ENCODE measurements around the gene EPYC. TPM values are rescaled to one million over a fixed set of nuclear protein-coding genes. Genes with fewer than 3 reads are reported as not detected.

EPYC gene
- total RNA-seq, 1 experiment from 2014 or later: not detected

DNA sequence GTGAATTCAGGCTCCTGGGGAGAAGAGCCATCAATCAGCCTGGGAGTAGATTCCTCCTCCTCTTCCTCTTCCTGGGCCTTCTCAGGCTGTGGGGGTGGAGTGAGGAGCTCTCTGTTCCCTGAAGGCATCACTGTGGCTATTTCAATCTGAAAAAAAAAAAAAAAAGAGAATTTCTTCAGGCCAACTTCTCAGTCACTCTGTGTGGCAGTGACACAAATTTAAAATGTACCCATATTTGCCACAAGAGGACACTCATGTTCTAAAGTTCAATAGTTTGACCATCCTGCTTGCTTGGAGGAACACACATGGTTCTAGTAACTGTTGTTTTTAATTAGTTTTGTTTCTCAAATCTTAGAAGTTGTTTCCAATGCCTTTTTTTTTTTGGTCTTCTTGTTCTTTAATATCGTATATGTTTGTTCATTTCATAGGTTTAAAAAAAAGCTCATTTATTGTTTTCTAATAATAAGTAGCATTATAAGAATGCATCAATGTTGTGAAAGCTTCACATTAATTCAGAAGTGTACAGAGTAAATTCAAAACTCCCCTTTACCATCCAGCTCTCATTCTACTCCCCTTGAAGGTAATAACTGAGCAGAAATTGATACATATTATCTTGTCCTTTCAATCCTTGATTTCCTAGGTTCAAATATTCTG, 26.5 kb downstream of the EPYC start:
- H3K9me2 ChIP-seq (ENCODE audit: insufficient read depth): no peaks in the 10 kb centered on the region
- H3F3A ChIP-seq (ENCODE audit: insufficient read depth, low read depth): no peaks in the 10 kb centered on the region
- POLR2A ChIA-PET (ENCODE audit: unreplicated experiment): no interaction called here
- TF ChIP-seq EZH2 (IDR thresholded peaks at IDR 0.05; ENCODE audit: low read depth): no peak
- TF ChIP-seq, protein P1, sequence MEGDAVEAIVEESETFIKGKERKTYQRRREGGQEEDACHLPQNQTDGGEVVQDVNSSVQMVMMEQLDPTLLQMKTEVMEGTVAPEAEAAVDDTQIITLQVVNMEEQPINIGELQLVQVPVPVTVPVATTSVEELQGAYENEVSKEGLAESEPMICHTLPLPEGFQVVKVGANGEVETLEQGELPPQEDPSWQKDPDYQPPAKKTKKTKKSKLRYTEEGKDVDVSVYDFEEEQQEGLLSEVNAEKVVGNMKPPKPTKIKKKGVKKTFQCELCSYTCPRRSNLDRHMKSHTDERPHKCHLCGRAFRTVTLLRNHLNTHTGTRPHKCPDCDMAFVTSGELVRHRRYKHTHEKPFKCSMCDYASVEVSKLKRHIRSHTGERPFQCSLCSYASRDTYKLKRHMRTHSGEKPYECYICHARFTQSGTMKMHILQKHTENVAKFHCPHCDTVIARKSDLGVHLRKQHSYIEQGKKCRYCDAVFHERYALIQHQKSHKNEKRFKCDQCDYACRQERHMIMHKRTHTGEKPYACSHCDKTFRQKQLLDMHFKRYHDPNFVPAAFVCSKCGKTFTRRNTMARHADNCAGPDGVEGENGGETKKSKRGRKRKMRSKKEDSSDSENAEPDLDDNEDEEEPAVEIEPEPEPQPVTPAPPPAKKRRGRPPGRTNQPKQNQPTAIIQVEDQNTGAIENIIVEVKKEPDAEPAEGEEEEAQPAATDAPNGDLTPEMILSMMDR (conservative IDR thresholded peaks at IDR 0.05): peak; percentile 78
- H3K79me2 ChIP-seq (ENCODE audit: low read depth): no peaks in the 10 kb centered on the region
- CTCF ChIA-PET: interaction anchor here (0.6 to 1.1 kb wide), 20 partner anchors 55 to 1945 kb away, joined by 3 to 15 read pairs (median 4); partner anchors contain the start of gene PLEKHG7
- H3K9me3 ChIP-seq (ENCODE audit: insufficient read depth, low read depth): no peaks in the 10 kb centered on the region
- H3K4me2 ChIP-seq: no peak overlapping the region
- no peaks in the 10 kb centered on the region for H4K20me1 ChIP-seq (ENCODE audit: insufficient read depth)
- intact Hi-C loops (cut with micrococcal nuclease; ENCODE audit: unreplicated experiment): loop anchor here (1.0 to 10.0 kb wide), 4 partner anchors 131 to 1677 kb away; no protein-coding TSS in a partner anchor
- no TSS peak for BruUV-seq (replicated peaks)
- H3K4me1 ChIP-seq (replicated peaks; ENCODE audit: insufficient read depth): no peaks in the 10 kb centered on the region
- H2AFZ ChIP-seq: no peak overlapping the region
- no peak overlapping the region for H3K4me3 ChIP-seq
- H3K27ac ChIP-seq: no peak overlapping the region
- DNase-seq: no peak
- H3K36me3 ChIP-seq (ENCODE audit: low read depth): no peaks in the 10 kb centered on the region
- no peaks in the 10 kb centered on the region for H3K27me3 ChIP-seq (ENCODE audit: insufficient read depth, low read depth)

DNA sequence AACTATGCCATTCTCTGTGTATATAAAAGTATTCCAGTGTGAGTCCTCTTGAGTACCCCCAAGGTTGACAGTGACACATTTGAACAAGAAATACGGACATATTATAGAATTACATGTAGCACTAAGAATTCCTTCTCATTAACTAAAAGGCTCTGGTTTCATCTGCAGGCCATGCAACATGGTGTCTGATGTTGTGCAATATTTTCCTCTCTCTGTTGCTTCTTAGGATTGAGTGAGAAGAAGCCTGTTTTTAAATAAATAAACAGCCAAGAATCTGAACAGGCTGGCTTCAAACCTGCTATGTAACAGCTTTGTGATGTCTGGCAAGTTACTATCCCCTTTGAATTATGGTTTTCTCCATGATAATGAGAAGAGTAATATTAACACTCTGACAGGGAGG, 27.5 kb downstream of the EPYC start:
- Histone ChIP-seq H3K9me3 (ENCODE audit: insufficient read depth, low read depth) (no peaks in the 10 kb centered on the region), H3K9me2 (ENCODE audit: insufficient read depth) (no peaks in the 10 kb centered on the region), H2AFZ (no peak overlapping the region), H3K79me2 (ENCODE audit: low read depth) (no peaks in the 10 kb centered on the region), H4K20me1 (ENCODE audit: insufficient read depth) (no peaks in the 10 kb centered on the region), H3K4me2 (no peak overlapping the region), H3F3A (ENCODE audit: insufficient read depth, low read depth) (no peaks in the 10 kb centered on the region), H3K4me1 (replicated peaks; ENCODE audit: insufficient read depth) (no peaks in the 10 kb centered on the region), H3K4me3 (no peak overlapping the region), H3K27me3 (ENCODE audit: insufficient read depth, low read depth) (no peaks in the 10 kb centered on the region), H3K36me3 (ENCODE audit: low read depth) (no peaks in the 10 kb centered on the region), H3K27ac (no peak overlapping the region)
- no peak for TF ChIP-seq EZH2 (IDR thresholded peaks at IDR 0.05; ENCODE audit: low read depth)
- TF ChIP-seq, protein P1 (conservative IDR thresholded peaks at IDR 0.05): no peak
- CTCF ChIA-PET: no interaction called here
- intact Hi-C loops (cut with micrococcal nuclease; ENCODE audit: unreplicated experiment): loop anchor here (10.0 kb wide), 1 partner anchor 1678 kb away; no protein-coding TSS in a partner anchor
- POLR2A ChIA-PET (ENCODE audit: unreplicated experiment): no interaction called here
- BruUV-seq (replicated peaks): no TSS peak
- no peak for DNase-seq

DNA sequence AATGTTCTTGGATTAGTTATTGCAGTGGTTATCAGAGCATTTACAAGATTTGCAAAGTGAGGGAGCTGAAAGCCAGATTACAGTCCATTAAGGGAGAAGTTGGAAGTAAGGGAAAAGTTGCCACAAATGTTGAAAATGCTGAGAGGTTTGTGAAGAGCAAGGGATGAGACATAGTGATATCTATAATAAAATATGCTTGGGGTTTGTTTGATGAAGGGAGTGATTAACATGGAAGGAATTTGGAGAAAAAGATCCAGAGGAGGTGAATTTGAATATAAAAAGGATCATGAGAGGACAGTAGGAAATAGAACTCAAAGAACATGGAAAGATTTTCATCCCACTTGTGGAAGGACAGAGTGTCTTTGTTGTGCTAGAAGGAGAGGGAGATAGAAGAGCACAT, 30.5 kb downstream of the EPYC start:
- Histone ChIP-seq H2AFZ (no peak overlapping the region), H3K4me3 (no peak overlapping the region), H4K20me1 (ENCODE audit: insufficient read depth) (no peaks in the 10 kb centered on the region), H3K27ac (no peak overlapping the region), H3K9me3 (ENCODE audit: insufficient read depth, low read depth) (no peaks in the 10 kb centered on the region; the same call in 1 of the 2 replicates), H3K79me2 (ENCODE audit: low read depth) (no peaks in the 10 kb centered on the region), H3K4me1 (replicated peaks; ENCODE audit: insufficient read depth) (no peaks in the 10 kb centered on the region), H3K36me3 (ENCODE audit: low read depth) (no peaks in the 10 kb centered on the region), H3K27me3 (ENCODE audit: insufficient read depth, low read depth) (no peaks in the 10 kb centered on the region), H3K4me2 (no peak overlapping the region), H3K9me2 (ENCODE audit: insufficient read depth) (no peaks in the 10 kb centered on the region), H3F3A (ENCODE audit: insufficient read depth, low read depth) (no peaks in the 10 kb centered on the region)
- DNase-seq: no peak
- ChIA-PET POLR2A (ENCODE audit: unreplicated experiment) (no interaction called here), CTCF (no interaction called here)
- intact Hi-C loops (cut with micrococcal nuclease; ENCODE audit: unreplicated experiment): loop anchor here (10.0 kb wide), 1 partner anchor 1681 kb away; no protein-coding TSS in a partner anchor
- TF ChIP-seq, protein P1 (conservative IDR thresholded peaks at IDR 0.05): no peak
- no peak for TF ChIP-seq EZH2 (IDR thresholded peaks at IDR 0.05; ENCODE audit: low read depth)
- BruUV-seq (replicated peaks): no TSS peak
